Ascending aorta (tissue), 2 donors: ENCODE data around the gene UBA1. TPM values are rescaled to one million over a fixed set of nuclear protein-coding genes. Genes with fewer than 3 reads are reported as not detected.

Experiments used
- DNase-seq, 2 donors: peaks; one replicate each; pipeline ENCODE4 v3.0.0-alpha.2; 2019; ENCODE audit warnings: low spot score in 2 of 2
- H3K27ac ChIP-seq, 2 donors: fragments of 200-600 bp; sonication (generic); one replicate each; pipeline ENCODE4 v1.5.1; 2016 to 2017; ENCODE audit warnings: mild to moderate bottlenecking in 1 of 2
- H3K27me3 ChIP-seq: fragments of 200-600 bp; sonication (generic); one replicate; pipeline ENCODE4 v1.5.1; 2017
- H3K36me3 ChIP-seq, 2 donors: fragments of 200-600 bp; sonication (generic); one replicate each; pipeline ENCODE4 v1.5.1; 2016
- H3K4me1 ChIP-seq, 2 donors: fragments of 200-600 bp; sonication (generic); one replicate each; pipeline ENCODE4 v1.5.1; 2016 to 2017; ENCODE audit warnings: mild to moderate bottlenecking in 1 of 2
- H3K4me3 ChIP-seq, 2 donors: fragments of 200-600 bp; sonication (generic); one replicate each; pipeline ENCODE4 v1.5.1; 2016 to 2017; ENCODE audit warnings: mild to moderate bottlenecking in 1 of 2
- H3K9me3 ChIP-seq, 2 donors: fragments of 200-600 bp; sonication (generic); one replicate each; pipeline ENCODE4 v1.5.1; 2016
- CTCF ChIP-seq, 3 experiments: fragments of 200-600 bp in 2 of 3; fragments of 450-650 bp in 1 of 3; sonication (generic) in 2 of 3; IDR thresholded peaks; one replicate each; pipeline ENCODE4 v1.5.1; 2016 to 2019; ENCODE audit warnings: antibody characterized with exemption in 3 of 3, mild to moderate bottlenecking in 1 of 3, moderate library complexity in 1 of 3
- intact Hi-C: fragments of 100-400 bp; cut with DNase I; formaldehyde crosslinking; loops from one replicate; pipeline ENCODE4 v1.15.1; 2023
- total RNA-seq: library from RNA; depleted of rRNA; stranded (reverse); fragments of >200 nt; gene quantifications from one replicate; pipeline ENCODE4 v1.1.0, GENCODE V29; 2016

UBA1 gene
- total RNA-seq, 1 donor from 2014 or later = 162 TPM

GRCh38 chrX:47172549-47172948 lies 21.1 kb upstream of the UBA1 start:
- peaks cover 44 to 71% of the 10 kb centered on the region in 2 donors for H3K36me3 ChIP-seq
- peak in 1 of 2 donors; percentile 35 for DNase-seq
- H3K27ac ChIP-seq = no peak overlapping the region
- H3K4me1 ChIP-seq = no peaks in the 10 kb centered on the region
- no peaks in the 10 kb centered on the region for H3K27me3 ChIP-seq
- no peak for TF ChIP-seq CTCF (IDR thresholded peaks at IDR 0.05)
- H3K4me3 ChIP-seq = no peak overlapping the region
- intact Hi-C loops = no loop called here
- H3K9me3 ChIP-seq = no peaks in the 10 kb centered on the region

- no peak for TF ChIP-seq CTCF (IDR thresholded peaks at IDR 0.05)
- H3K4me3 ChIP-seq = no peak overlapping the region
- no peaks in the 10 kb centered on the region for H3K9me3 ChIP-seq
- no peaks in the 10 kb centered on the region for H3K4me1 ChIP-seq
- no peaks in the 10 kb centered on the region for H3K27me3 ChIP-seq
- peaks cover 45 to 76% of the 10 kb centered on the region in 2 donors for H3K36me3 ChIP-seq
- no peak overlapping the region for H3K27ac ChIP-seq
- DNase-seq = peak in 1 of 2 donors; percentile 49
- intact Hi-C loops = no loop called here
These were observed 20.4 kb upstream of the UBA1 start for GRCh38 chrX:47172971-47173792.

GRCh38 chrX:47174376-47174775 lies 19.3 kb upstream of the UBA1 start:
- H3K36me3 ChIP-seq = peaks cover 49 to 78% of the 10 kb centered on the region in 2 donors
- DNase-seq = no peak
- H3K9me3 ChIP-seq = no peaks in the 10 kb centered on the region
- intact Hi-C loops = no loop called here
- H3K27ac ChIP-seq = no peak overlapping the region
- H3K4me3 ChIP-seq = no peak overlapping the region
- no peaks in the 10 kb centered on the region for H3K27me3 ChIP-seq
- TF ChIP-seq CTCF (IDR thresholded peaks at IDR 0.05) = no peak
- no peaks in the 10 kb centered on the region for H3K4me1 ChIP-seq

- H3K27ac ChIP-seq = no peak overlapping the region
- peak in 1 of 2 donors; percentile 60 for DNase-seq
- H3K9me3 ChIP-seq = no peaks in the 10 kb centered on the region
- no peaks in the 10 kb centered on the region for H3K27me3 ChIP-seq
- TF ChIP-seq CTCF (IDR thresholded peaks at IDR 0.05) = no peak
- H3K4me3 ChIP-seq = no peak overlapping the region
- intact Hi-C loops = no loop called here
- H3K36me3 ChIP-seq = peaks cover 51 to 76% of the 10 kb centered on the region in 2 donors
- no peaks in the 10 kb centered on the region for H3K4me1 ChIP-seq
These were observed 18.6 kb upstream of the UBA1 start for GRCh38 chrX:47174846-47175587.

- no peak overlapping the region for H3K27ac ChIP-seq
- TF ChIP-seq CTCF (IDR thresholded peaks at IDR 0.05) = no peak
- H3K4me1 ChIP-seq = no peaks in the 10 kb centered on the region
- H3K36me3 ChIP-seq = peaks cover 51 to 81% of the 10 kb centered on the region in 2 donors
- peak in 1 of 2 donors; percentile 57 for DNase-seq
- H3K4me3 ChIP-seq = no peak overlapping the region
- H3K9me3 ChIP-seq = no peaks in the 10 kb centered on the region
- H3K27me3 ChIP-seq = no peaks in the 10 kb centered on the region
- intact Hi-C loops = no loop called here
These were observed 18.0 kb upstream of the UBA1 start for GRCh38 chrX:47175588-47175980.
